Measurements from ENCODE around the gene MYO1C.

MYO1C gene

DNA sequence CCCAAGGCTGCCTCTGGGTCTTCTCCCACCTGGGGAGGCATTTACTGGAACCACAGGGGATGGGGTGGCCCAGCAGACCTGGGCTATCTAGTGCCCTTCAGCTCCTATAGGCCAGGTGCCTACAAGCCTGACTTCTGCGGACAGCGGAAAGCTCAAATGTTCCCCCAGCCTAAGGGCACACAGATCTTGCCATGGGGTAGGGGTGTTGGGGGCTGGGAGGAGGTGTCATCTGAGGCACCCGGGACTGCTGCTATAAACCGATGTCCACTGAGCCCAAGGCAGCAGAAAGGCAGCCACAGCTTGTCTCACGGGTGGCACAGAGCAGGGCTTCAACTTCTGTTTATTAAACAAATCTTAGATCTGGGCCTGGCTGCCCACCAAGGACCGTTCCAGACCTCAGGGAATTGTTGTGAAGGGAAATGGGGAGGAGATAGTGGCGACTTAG is 3.6 kb downstream of the MYO1C start:
- H3K4me2 ChIP-seq (ENCODE audit: low read depth, low read length, poor library complexity, severe bottlenecking) = peak overlapping the region; percentile 78
- no peaks in the 10 kb centered on the region for H3K79me2 ChIP-seq (ENCODE audit: insufficient read depth, low read length)
- no peak overlapping the region for H3K4me3 ChIP-seq (ENCODE audit: insufficient read depth, low read length, poor library complexity, severe bottlenecking)
- H3F3A ChIP-seq (ENCODE audit: insufficient read depth) = peaks cover 39% of the 10 kb centered on the region
- peak overlapping the region; percentile 64; the same call in 1 of the 2 replicates for H3K9ac ChIP-seq (ENCODE audit: low read length)
- no peaks in the 10 kb centered on the region for H3K27me3 ChIP-seq (ENCODE audit: low read length)
- peak overlapping the region; percentile 95 for H3K27ac ChIP-seq (ENCODE audit: low read depth, low read length)
- H3K9me2 ChIP-seq (replicated peaks; ENCODE audit: insufficient read depth, low read length) = no peaks in the 10 kb centered on the region
- H4K20me1 ChIP-seq (ENCODE audit: low read depth, low read length) = no peaks in the 10 kb centered on the region
- no peak overlapping the region for H2AFZ ChIP-seq (ENCODE audit: low read depth, low read length, severe bottlenecking)
- H3K9me3 ChIP-seq (ENCODE audit: insufficient read depth, low read length) = no peaks in the 10 kb centered on the region
- no peaks in the 10 kb centered on the region for H3K36me3 ChIP-seq (ENCODE audit: low read length)
- TF ChIP-seq, protein P1, sequence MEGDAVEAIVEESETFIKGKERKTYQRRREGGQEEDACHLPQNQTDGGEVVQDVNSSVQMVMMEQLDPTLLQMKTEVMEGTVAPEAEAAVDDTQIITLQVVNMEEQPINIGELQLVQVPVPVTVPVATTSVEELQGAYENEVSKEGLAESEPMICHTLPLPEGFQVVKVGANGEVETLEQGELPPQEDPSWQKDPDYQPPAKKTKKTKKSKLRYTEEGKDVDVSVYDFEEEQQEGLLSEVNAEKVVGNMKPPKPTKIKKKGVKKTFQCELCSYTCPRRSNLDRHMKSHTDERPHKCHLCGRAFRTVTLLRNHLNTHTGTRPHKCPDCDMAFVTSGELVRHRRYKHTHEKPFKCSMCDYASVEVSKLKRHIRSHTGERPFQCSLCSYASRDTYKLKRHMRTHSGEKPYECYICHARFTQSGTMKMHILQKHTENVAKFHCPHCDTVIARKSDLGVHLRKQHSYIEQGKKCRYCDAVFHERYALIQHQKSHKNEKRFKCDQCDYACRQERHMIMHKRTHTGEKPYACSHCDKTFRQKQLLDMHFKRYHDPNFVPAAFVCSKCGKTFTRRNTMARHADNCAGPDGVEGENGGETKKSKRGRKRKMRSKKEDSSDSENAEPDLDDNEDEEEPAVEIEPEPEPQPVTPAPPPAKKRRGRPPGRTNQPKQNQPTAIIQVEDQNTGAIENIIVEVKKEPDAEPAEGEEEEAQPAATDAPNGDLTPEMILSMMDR (IDR thresholded peaks at IDR 0.05; ENCODE audit: insufficient read depth, low read length, poor library complexity, severe bottlenecking) = no peak
- TF ChIP-seq EZH2phosphoT487 (conservative IDR thresholded peaks at IDR 0.05; ENCODE audit: low read length) = no peak

DNA sequence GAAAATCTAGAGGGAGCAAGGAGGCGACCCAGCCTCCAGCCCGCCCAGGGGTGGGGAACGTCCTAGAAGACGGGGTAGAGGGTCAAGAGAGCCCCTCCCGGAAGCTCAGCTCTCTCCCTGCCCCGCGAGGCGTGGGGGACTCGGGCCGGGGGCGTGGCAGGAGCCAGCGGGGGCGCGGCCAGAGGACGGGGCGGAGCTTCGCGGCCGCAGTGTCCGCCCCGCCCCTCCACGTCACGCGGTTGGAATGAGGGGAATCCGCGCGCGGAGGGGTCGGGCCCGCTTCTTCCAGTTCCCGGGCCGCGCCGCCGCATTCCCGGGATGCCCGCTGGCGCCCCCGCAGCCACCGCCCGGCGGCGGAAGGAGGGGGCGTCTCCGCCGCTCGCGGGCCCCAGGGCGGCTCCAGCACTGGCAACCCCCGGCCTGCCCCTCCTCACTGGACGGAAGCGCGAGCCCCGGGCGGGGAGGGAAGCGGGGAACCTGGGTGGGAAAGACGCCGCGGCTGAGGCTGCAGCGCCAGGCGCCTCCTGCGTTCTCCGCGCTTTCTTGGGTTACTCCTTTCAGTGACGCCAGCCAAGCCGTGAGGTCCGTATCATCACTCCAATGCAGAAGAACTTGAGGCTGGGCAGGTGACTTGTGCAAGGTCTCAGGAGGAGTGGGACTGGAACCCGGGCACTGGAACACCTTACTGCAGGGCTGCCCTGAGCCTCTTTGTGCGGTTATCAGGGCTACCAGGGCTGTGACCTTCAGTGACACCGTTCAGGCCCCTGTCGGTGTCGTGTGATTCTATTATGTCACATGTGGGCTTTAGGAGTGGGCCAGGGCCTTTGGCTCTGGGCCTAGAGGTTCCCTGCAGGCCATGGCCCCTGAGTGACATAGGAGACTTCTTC is 4.3 kb downstream of the MYO1C start:
- Histone ChIP-seq H2AFZ (ENCODE audit: low read depth, low read length, severe bottlenecking) (peak overlapping the region; percentile 17), H3K79me2 (ENCODE audit: insufficient read depth, low read length) (no peaks in the 10 kb centered on the region), H4K20me1 (ENCODE audit: low read depth, low read length) (no peaks in the 10 kb centered on the region), H3K9me3 (ENCODE audit: insufficient read depth, low read length) (no peaks in the 10 kb centered on the region), H3K27me3 (ENCODE audit: low read length) (no peaks in the 10 kb centered on the region), H3K9ac (ENCODE audit: low read length) (peak overlapping the region; percentile 64), H3K9me2 (replicated peaks; ENCODE audit: insufficient read depth, low read length) (no peaks in the 10 kb centered on the region), H3F3A (ENCODE audit: insufficient read depth) (peaks cover 39% of the 10 kb centered on the region), H3K4me2 (ENCODE audit: low read depth, low read length, poor library complexity, severe bottlenecking) (peak overlapping the region; percentile 78), H3K4me3 (ENCODE audit: insufficient read depth, low read length, poor library complexity, severe bottlenecking) (peak overlapping the region; percentile 44), H3K36me3 (ENCODE audit: low read length) (no peaks in the 10 kb centered on the region), H3K27ac (ENCODE audit: low read depth, low read length) (peak overlapping the region; percentile 95)
- no peak for TF ChIP-seq EZH2phosphoT487 (conservative IDR thresholded peaks at IDR 0.05; ENCODE audit: low read length)
- TF ChIP-seq, protein P1 (IDR thresholded peaks at IDR 0.05; ENCODE audit: insufficient read depth, low read length, poor library complexity, severe bottlenecking) = no peak

DNA sequence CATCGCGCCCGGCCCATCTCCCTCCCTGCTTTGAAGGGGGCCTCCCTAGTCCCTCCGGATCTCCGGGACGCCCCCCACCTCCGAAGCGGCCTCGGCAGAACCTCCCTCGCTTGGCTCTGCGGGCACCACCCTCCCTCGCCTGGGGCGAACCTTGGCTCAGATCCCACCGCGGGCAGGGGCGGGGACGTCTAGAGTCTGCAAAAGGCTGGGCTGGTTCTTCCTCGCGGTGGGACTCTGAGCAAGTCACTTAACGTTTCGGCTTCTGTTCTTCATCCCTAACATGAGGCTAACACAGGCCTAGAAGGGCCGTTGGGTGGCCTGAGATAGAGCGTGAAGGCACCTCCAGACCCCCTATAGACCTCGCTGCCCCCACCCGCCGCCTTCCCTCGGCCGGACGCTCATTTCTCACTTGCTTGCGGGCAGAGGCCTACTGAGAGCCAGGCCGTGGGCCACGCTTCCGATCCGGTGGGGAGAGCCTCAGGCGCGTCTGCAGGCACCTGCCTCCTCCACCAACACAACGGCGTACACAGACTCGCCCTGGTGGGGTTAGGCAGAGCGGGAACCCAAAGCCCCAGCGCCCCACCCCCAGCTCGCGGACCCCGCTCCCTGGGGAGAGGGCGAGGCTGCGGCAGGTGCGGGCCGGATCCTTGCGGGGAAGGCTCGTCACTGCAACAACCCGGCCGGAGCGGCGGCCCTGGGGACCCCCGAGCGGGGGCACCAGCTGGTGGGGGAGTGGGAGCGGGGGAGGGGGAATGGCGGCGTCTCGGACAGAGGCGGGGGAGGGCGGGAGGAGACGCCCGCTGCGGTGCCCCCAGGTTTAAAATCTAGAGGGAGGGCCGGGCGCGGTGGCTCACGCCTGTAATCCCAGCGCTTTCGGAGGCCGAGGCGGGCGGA is 5.4 kb downstream of the MYO1C start:
- peak overlapping the region; percentile 64 for H3K9ac ChIP-seq (ENCODE audit: low read length)
- H3K79me2 ChIP-seq (ENCODE audit: insufficient read depth, low read length) = no peaks in the 10 kb centered on the region

More for the DNA sequence above, 5.4 kb downstream of the MYO1C start:
- Histone ChIP-seq H3K36me3 (ENCODE audit: low read length) (no peaks in the 10 kb centered on the region), H3F3A (ENCODE audit: insufficient read depth) (peaks cover 39% of the 10 kb centered on the region), H3K27ac (ENCODE audit: low read depth, low read length) (peak overlapping the region; percentile 95), H2AFZ (ENCODE audit: low read depth, low read length, severe bottlenecking) (peak overlapping the region; percentile 75), H3K4me3 (ENCODE audit: insufficient read depth, low read length, poor library complexity, severe bottlenecking) (no peak overlapping the region), H3K9me3 (ENCODE audit: insufficient read depth, low read length) (no peaks in the 10 kb centered on the region), H3K9me2 (replicated peaks; ENCODE audit: insufficient read depth, low read length) (no peaks in the 10 kb centered on the region), H4K20me1 (ENCODE audit: low read depth, low read length) (no peaks in the 10 kb centered on the region), H3K4me2 (ENCODE audit: low read depth, low read length, poor library complexity, severe bottlenecking) (peak overlapping the region; percentile 78), H3K27me3 (ENCODE audit: low read length) (no peaks in the 10 kb centered on the region)
- no peak for TF ChIP-seq EZH2phosphoT487 (conservative IDR thresholded peaks at IDR 0.05; ENCODE audit: low read length)
- TF ChIP-seq, protein P1 (IDR thresholded peaks at IDR 0.05; ENCODE audit: insufficient read depth, low read length, poor library complexity, severe bottlenecking) = no peak
